ENCODE data around the gene LUC7L.
A peak's percentile ranks its signal among the peaks of the same experiment; 100 is the strongest.
"Not testable (repeated sequence)": the region's sequence is repeated elsewhere in the genome, so short reads cannot be mapped to it uniquely, and the experiment has no call there.

Gene LUC7L

GRCh38 chr16:164827-165538 is 64.3 kb downstream of the LUC7L start:
- Histone ChIP-seq H3K27me3 (ENCODE audit: control insufficient read depth, insufficient read depth, low read length) (peaks cover 67% of the 10 kb centered on the region), H3K36me3 (ENCODE audit: control insufficient read depth, insufficient read depth, low read length) (no peaks in the 10 kb centered on the region), H3K4me3 (ENCODE audit: low read depth, low read length) (peak overlapping the region; percentile 41), H3K4me1 (ENCODE audit: control insufficient read depth, insufficient read depth, low read length) (peaks cover 4% of the 10 kb centered on the region), H3K9ac (ENCODE audit: low read depth, low read length) (no peak overlapping the region), H3K9me3 (ENCODE audit: control insufficient read depth, insufficient read depth, low read length) (no peaks in the 10 kb centered on the region)

GRCh38 chr16:164134-164823 is 65.0 kb downstream of the LUC7L start:
- not testable (repeated sequence) for H3K9ac ChIP-seq (ENCODE audit: low read depth, low read length); H3K9me3 ChIP-seq (ENCODE audit: control insufficient read depth, insufficient read depth, low read length); H3K4me1 ChIP-seq (ENCODE audit: control insufficient read depth, insufficient read depth, low read length); H3K4me3 ChIP-seq (ENCODE audit: low read depth, low read length); H3K36me3 ChIP-seq (ENCODE audit: control insufficient read depth, insufficient read depth, low read length)
- H3K27me3 ChIP-seq (ENCODE audit: control insufficient read depth, insufficient read depth, low read length): peaks cover 68% of the 10 kb centered on the region

- H3K4me3 ChIP-seq (ENCODE audit: low read depth, low read length); H3K4me1 ChIP-seq (ENCODE audit: control insufficient read depth, insufficient read depth, low read length); H3K36me3 ChIP-seq (ENCODE audit: control insufficient read depth, insufficient read depth, low read length); H3K9ac ChIP-seq (ENCODE audit: low read depth, low read length); H3K9me3 ChIP-seq (ENCODE audit: control insufficient read depth, insufficient read depth, low read length): not testable (repeated sequence)
- H3K27me3 ChIP-seq (ENCODE audit: control insufficient read depth, insufficient read depth, low read length): peaks cover 66% of the 10 kb centered on the region
Observed at GRCh38 chr16:163696-164095, 65.6 kb downstream of the LUC7L start.

GRCh38 chr16:163139-163538 is 66.1 kb downstream of the LUC7L start:
- peaks cover 64% of the 10 kb centered on the region for H3K27me3 ChIP-seq (ENCODE audit: control insufficient read depth, insufficient read depth, low read length)
- H3K9ac ChIP-seq (ENCODE audit: low read depth, low read length); H3K36me3 ChIP-seq (ENCODE audit: control insufficient read depth, insufficient read depth, low read length); H3K4me3 ChIP-seq (ENCODE audit: low read depth, low read length); H3K4me1 ChIP-seq (ENCODE audit: control insufficient read depth, insufficient read depth, low read length); H3K9me3 ChIP-seq (ENCODE audit: control insufficient read depth, insufficient read depth, low read length): not testable (repeated sequence)

GRCh38 chr16:162271-162991 is 66.8 kb downstream of the LUC7L start:
- Histone ChIP-seq H3K27me3 (ENCODE audit: control insufficient read depth, insufficient read depth, low read length) (peaks cover 64% of the 10 kb centered on the region), H3K4me3 (ENCODE audit: low read depth, low read length) (no peak overlapping the region), H3K9me3 (ENCODE audit: control insufficient read depth, insufficient read depth, low read length) (no peaks in the 10 kb centered on the region), H3K36me3 (ENCODE audit: control insufficient read depth, insufficient read depth, low read length) (no peaks in the 10 kb centered on the region), H3K9ac (ENCODE audit: low read depth, low read length) (no peak overlapping the region), H3K4me1 (ENCODE audit: control insufficient read depth, insufficient read depth, low read length) (peaks cover 4% of the 10 kb centered on the region)

- no peak overlapping the region for H3K4me3 ChIP-seq (ENCODE audit: low read depth, low read length)
- H3K9me3 ChIP-seq (ENCODE audit: control insufficient read depth, insufficient read depth, low read length): no peaks in the 10 kb centered on the region
- H3K9ac ChIP-seq (ENCODE audit: low read depth, low read length): no peak overlapping the region
- no peaks in the 10 kb centered on the region for H3K4me1 ChIP-seq (ENCODE audit: control insufficient read depth, insufficient read depth, low read length)
- H3K36me3 ChIP-seq (ENCODE audit: control insufficient read depth, insufficient read depth, low read length): no peaks in the 10 kb centered on the region
- H3K27me3 ChIP-seq (ENCODE audit: control insufficient read depth, insufficient read depth, low read length): peaks cover 59% of the 10 kb centered on the region
Observed at GRCh38 chr16:160691-161190, 68.5 kb downstream of the LUC7L start.

- H3K4me1 ChIP-seq (ENCODE audit: control insufficient read depth, insufficient read depth, low read length); H3K36me3 ChIP-seq (ENCODE audit: control insufficient read depth, insufficient read depth, low read length); H3K9me3 ChIP-seq (ENCODE audit: control insufficient read depth, insufficient read depth, low read length); H3K4me3 ChIP-seq (ENCODE audit: low read depth, low read length); H3K9ac ChIP-seq (ENCODE audit: low read depth, low read length): not testable (repeated sequence)
- H3K27me3 ChIP-seq (ENCODE audit: control insufficient read depth, insufficient read depth, low read length): peaks cover 57% of the 10 kb centered on the region
Observed at GRCh38 chr16:160242-160641, 69.0 kb downstream of the LUC7L start.

GRCh38 chr16:159136-159849 is 70.0 kb downstream of the LUC7L start:
- Histone ChIP-seq H3K9me3 (ENCODE audit: control insufficient read depth, insufficient read depth, low read length) (no peaks in the 10 kb centered on the region), H3K27me3 (ENCODE audit: control insufficient read depth, insufficient read depth, low read length) (peaks cover 63% of the 10 kb centered on the region)

GRCh38 chr16:155031-155398 is 74.2 kb downstream of the LUC7L start:
- H3K9me3 ChIP-seq (ENCODE audit: control insufficient read depth, insufficient read depth, low read length): no peaks in the 10 kb centered on the region
- no peaks in the 10 kb centered on the region for H3K36me3 ChIP-seq (ENCODE audit: control insufficient read depth, insufficient read depth, low read length)
- H3K27me3 ChIP-seq (ENCODE audit: control insufficient read depth, insufficient read depth, low read length): peaks cover 55% of the 10 kb centered on the region
- H3K4me1 ChIP-seq (ENCODE audit: control insufficient read depth, insufficient read depth, low read length): no peaks in the 10 kb centered on the region
- no peak overlapping the region for H3K4me3 ChIP-seq (ENCODE audit: low read depth, low read length)
- H3K9ac ChIP-seq (ENCODE audit: low read depth, low read length): no peak overlapping the region

More at GRCh38 chr16:159136-159849, 70.0 kb downstream of the LUC7L start:
- no peak overlapping the region for H3K4me3 ChIP-seq (ENCODE audit: low read depth, low read length)
- H3K9ac ChIP-seq (ENCODE audit: low read depth, low read length): no peak overlapping the region
- H3K4me1 ChIP-seq (ENCODE audit: control insufficient read depth, insufficient read depth, low read length): no peaks in the 10 kb centered on the region
- H3K36me3 ChIP-seq (ENCODE audit: control insufficient read depth, insufficient read depth, low read length): no peaks in the 10 kb centered on the region

- H3K27me3 ChIP-seq (ENCODE audit: control insufficient read depth, insufficient read depth, low read length): peaks cover 52% of the 10 kb centered on the region
- no peaks in the 10 kb centered on the region for H3K9me3 ChIP-seq (ENCODE audit: control insufficient read depth, insufficient read depth, low read length)
- peak overlapping the region; percentile 53 for H3K4me3 ChIP-seq (ENCODE audit: low read depth, low read length)
- no peak overlapping the region for H3K9ac ChIP-seq (ENCODE audit: low read depth, low read length)
- H3K36me3 ChIP-seq (ENCODE audit: control insufficient read depth, insufficient read depth, low read length): no peaks in the 10 kb centered on the region
- H3K4me1 ChIP-seq (ENCODE audit: control insufficient read depth, insufficient read depth, low read length): no peaks in the 10 kb centered on the region
Observed at GRCh38 chr16:154217-155030, 74.8 kb downstream of the LUC7L start.

Measured in iPS-15b (cell line).